A549 treated with CpdA at 1 μM for 4 hours (cell line): ENCODE data around the gene LRRC8B. TPM values are rescaled to one million over a fixed set of nuclear protein-coding genes. Genes with fewer than 3 reads are reported as not detected.

Source experiments
- total RNA-seq: library from RNA; stranded (reverse); fragments of 200-300 nt; extraction: Qiagen RNA extraction; gene quantifications from 5 replicates; pipeline ENCODE4 v1.2.3, GENCODE V29; 2022; ENCODE audit warnings: low read depth

LRRC8B gene
- 4.0 to 6.0 TPM (median 5.4 TPM) in 5 replicates for total RNA-seq

GRCh38 chr1:89524369-89525168 is at the start of gene LRRC8B:
Gene LRRC8B, plus strand, starts transcription at chr1:89524829. Its CDS starts 57,822 bp downstream, at chr1:89582651.

GRCh38 chr1:89632657-89633247 is 108.1 kb downstream of the LRRC8B start, which contains the start of gene LRRC8C:
Gene LRRC8C, plus strand, starts transcription at chr1:89633120. Its CDS starts 53,354 bp downstream, at chr1:89686474.

Other genes with a start within 250 kb of the LRRC8B start
- not detected in 5 replicates for gene GBP6, start 160.8 kb upstream of the LRRC8B start, total RNA-seq
- gene LRRC8C, start 108.3 kb downstream of the LRRC8B start, total RNA-seq, result 14.9 to 19.1 TPM (median 17.8 TPM) in 5 replicates